ENCODE data around the gene TSFM. TPM values are rescaled to one million over a fixed set of nuclear protein-coding genes. Genes with fewer than 3 reads are reported as not detected.

TSFM gene
- 22.3 TPM for polyA plus RNA-seq (2013, experiment 1 of 2)
- 23.3 TPM for polyA plus RNA-seq (2013, experiment 2 of 2)

DNA sequence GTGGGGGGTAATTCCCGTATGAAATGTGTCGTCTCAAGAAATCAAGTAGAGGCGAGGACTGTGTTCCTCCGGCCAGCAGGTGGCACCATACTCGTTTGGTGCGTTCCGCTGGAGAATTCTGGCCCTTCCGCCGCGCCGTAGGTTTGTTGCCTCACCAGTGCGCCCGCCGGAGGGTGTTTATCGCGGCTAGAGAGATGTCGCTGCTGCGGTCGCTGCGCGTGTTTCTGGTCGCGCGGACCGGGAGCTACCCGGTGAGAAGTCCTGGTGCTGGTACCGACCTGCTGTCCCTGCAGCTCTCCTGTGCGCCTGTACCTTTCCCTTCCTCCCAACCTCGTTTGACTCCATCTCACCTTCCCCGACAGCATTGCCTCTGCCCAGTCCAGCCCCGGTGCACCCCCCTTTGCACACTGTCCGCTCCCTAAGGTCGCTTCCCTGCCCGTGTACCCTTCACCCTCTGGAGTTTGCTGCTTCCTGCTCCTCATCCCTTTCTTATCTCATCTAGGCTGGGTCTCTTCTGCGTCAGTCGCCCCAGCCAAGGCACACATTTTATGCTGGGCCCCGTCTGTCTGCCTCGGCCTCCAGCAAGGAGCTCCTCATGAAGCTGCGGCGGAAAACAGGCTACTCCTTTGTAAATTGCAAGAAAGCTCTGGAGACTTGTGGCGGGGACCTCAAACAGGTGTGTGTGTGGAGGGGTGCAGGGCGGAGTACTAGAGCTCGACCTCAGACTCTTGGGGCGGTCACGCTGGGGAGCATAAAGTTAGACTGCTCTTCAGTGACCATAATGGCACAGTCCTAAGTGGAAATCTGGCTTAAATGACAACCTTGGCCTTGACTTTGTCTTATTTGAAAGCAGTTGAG is at the start of gene TSFM:
TSS of gene TSFM (plus strand) at position 180 of the 858 bp plus-strand sequence. CDS start at position 195, 15 bp downstream.
- Histone ChIP-seq H3K36me3 (replicated peaks in 1 of 2; ENCODE audit: control insufficient read depth in 2 of 2, insufficient read depth in 2 of 2, low read length in 2 of 2) (peaks cover 12 to 52% of the 10 kb centered on the region in 2 donors), H3K79me1 (ENCODE audit: low read depth, low read length) (peaks cover 4% of the 10 kb centered on the region), H4K91ac (ENCODE audit: low read depth, low read length, poor library complexity) (no peak within 1 kb of the TSS), H3K4me3 (ENCODE audit: low read length in 2 of 2) (peak within 1 kb of the TSS; percentile 90 to 95), H3K9ac (ENCODE audit: low read depth, low read length, poor library complexity) (peak within 1 kb of the TSS; percentile 99), H3K27me3 (ENCODE audit: control insufficient read depth in 3 of 3, insufficient read depth in 3 of 3, low read depth in 1 of 3, low read length in 3 of 3) (no peaks in the 10 kb centered on the region), H2BK120ac (ENCODE audit: low read depth, low read length) (no peak within 1 kb of the TSS), H3K4me2 (ENCODE audit: insufficient read depth, low read length, poor library complexity, severe bottlenecking) (peak within 1 kb of the TSS; percentile 84), H2AK5ac (ENCODE audit: low read depth, low read length) (peak within 1 kb of the TSS; percentile 2), H3K23ac (ENCODE audit: low read depth, low read length, poor library complexity) (peak within 1 kb of the TSS; percentile 97), H3K9me3 (replicated peaks in 1 of 2; ENCODE audit: control insufficient read depth in 2 of 2, insufficient read depth in 1 of 2, low read depth in 1 of 2, low read length in 2 of 2) (no peaks in the 10 kb centered on the region), H3K18ac (ENCODE audit: low read length) (peak within 1 kb of the TSS; percentile 93), H3K4me1 (ENCODE audit: control insufficient read depth in 2 of 2, insufficient read depth in 1 of 2, low read depth in 1 of 2, low read length in 2 of 2) (peaks cover 3 to 6% of the 10 kb centered on the region in 2 donors), H2BK12ac (ENCODE audit: low read length) (peak within 1 kb of the TSS; percentile 18), H3K14ac (ENCODE audit: low read length) (peak within 1 kb of the TSS; percentile 79), H3K4ac (ENCODE audit: low read length) (no peak within 1 kb of the TSS), H4K8ac (ENCODE audit: low read depth, low read length) (no peak within 1 kb of the TSS), H3K27ac (replicated peaks; ENCODE audit: low read length) (no peak within 1 kb of the TSS), H2AFZ (ENCODE audit: low read length) (peak within 1 kb of the TSS; percentile 83), H2BK15ac (ENCODE audit: low read length) (no peak within 1 kb of the TSS), H2BK5ac (ENCODE audit: low read length) (peak within 1 kb of the TSS; percentile 0)
- DNase-seq (ENCODE audit: low spot score) = peak; percentile 93
- no CpG with 5 or more reads among the region's 45 CpGs for WGBS, 2 donors (ENCODE audit: extremely low coverage in 2 of 2, insufficient read length in 2 of 2, insufficient replicate concordance in 1 of 2)

DNA sequence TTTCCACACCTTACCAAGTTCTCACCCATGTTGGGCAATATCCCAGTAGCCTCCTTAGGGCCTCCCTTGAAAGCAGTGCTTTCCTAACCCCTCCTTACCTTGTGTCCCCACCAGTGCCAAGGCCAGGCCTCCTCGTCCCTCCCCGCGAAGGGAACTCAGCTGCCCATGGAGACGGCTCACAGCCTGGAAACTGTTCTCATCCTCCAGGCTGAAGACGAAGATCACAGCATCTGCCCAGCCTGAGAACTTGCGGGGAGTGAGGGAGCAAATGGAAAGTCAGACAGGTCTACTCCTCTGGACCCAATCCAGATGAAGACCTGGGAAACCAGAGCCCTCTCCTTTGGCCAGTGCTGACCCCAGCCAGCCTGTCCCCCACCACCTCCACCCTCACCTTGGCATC is 48.7 kb upstream of the TSFM start:
- Histone ChIP-seq H2AFZ (ENCODE audit: low read length) (no peak overlapping the region), H3K27ac (replicated peaks; ENCODE audit: low read length) (no peak overlapping the region), H3K23ac (ENCODE audit: low read depth, low read length, poor library complexity) (no peak overlapping the region), H4K91ac (ENCODE audit: low read depth, low read length, poor library complexity) (no peak overlapping the region), H2AK5ac (ENCODE audit: low read depth, low read length) (no peak overlapping the region), H3K4me2 (ENCODE audit: insufficient read depth, low read length, poor library complexity, severe bottlenecking) (no peak overlapping the region), H3K36me3 (replicated peaks in 1 of 2; ENCODE audit: control insufficient read depth in 2 of 2, insufficient read depth in 2 of 2, low read length in 2 of 2) (peaks cover 0 to 46% of the 10 kb centered on the region in 2 donors), H3K9me3 (replicated peaks in 1 of 2; ENCODE audit: control insufficient read depth in 2 of 2, insufficient read depth in 1 of 2, low read depth in 1 of 2, low read length in 2 of 2) (peaks cover 0 to 4% of the 10 kb centered on the region in 2 donors), H3K4me1 (ENCODE audit: control insufficient read depth in 2 of 2, insufficient read depth in 1 of 2, low read depth in 1 of 2, low read length in 2 of 2) (peaks cover 10 to 14% of the 10 kb centered on the region in 2 donors), H2BK12ac (ENCODE audit: low read length) (no peak overlapping the region), H3K18ac (ENCODE audit: low read length) (no peak overlapping the region), H3K9ac (ENCODE audit: low read depth, low read length, poor library complexity) (no peak overlapping the region), H3K4ac (ENCODE audit: low read length) (no peak overlapping the region), H3K27me3 (ENCODE audit: control insufficient read depth in 3 of 3, insufficient read depth in 3 of 3, low read depth in 1 of 3, low read length in 3 of 3) (peaks cover 3 to 91% (median 22%) of the 10 kb centered on the region in 3 experiments), H4K8ac (ENCODE audit: low read depth, low read length) (no peak overlapping the region), H2BK15ac (ENCODE audit: low read length) (no peak overlapping the region), H3K79me1 (ENCODE audit: low read depth, low read length) (no peaks in the 10 kb centered on the region), H2BK120ac (ENCODE audit: low read depth, low read length) (no peak overlapping the region), H2BK5ac (ENCODE audit: low read length) (no peak overlapping the region), H3K14ac (ENCODE audit: low read length) (no peak overlapping the region), H3K4me3 (ENCODE audit: low read length in 2 of 2) (no peak overlapping the region)
- DNase-seq (ENCODE audit: low spot score) = no peak
- no CpG with 5 or more reads among the region's 6 CpGs for WGBS, 2 donors (ENCODE audit: extremely low coverage in 2 of 2, insufficient read length in 2 of 2, insufficient replicate concordance in 1 of 2)

DNA sequence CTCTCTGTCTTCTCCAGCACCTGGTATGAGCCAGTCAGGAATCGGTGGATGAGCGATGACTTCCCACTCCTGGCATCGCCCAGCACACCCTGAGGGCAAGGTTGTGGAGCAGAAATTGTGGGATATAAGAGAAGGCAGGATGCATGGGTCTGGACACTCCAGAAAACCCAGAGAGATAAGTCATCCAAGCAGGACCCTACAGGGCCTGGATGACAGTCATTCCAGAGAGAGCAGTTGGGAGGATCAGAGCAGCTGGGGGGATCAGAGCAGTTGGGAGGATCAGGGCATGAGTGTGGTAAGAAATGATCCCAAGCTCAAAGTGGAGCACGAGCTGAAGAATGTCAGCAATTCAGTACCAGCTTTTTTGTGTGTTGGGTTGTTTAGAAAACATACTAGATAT is 48.0 kb upstream of the TSFM start:
- Histone ChIP-seq H3K18ac (ENCODE audit: low read length) (no peak overlapping the region), H3K23ac (ENCODE audit: low read depth, low read length, poor library complexity) (no peak overlapping the region), H3K9me3 (replicated peaks in 1 of 2; ENCODE audit: control insufficient read depth in 2 of 2, insufficient read depth in 1 of 2, low read depth in 1 of 2, low read length in 2 of 2) (peaks cover 0 to 4% of the 10 kb centered on the region in 2 donors), H2AK5ac (ENCODE audit: low read depth, low read length) (no peak overlapping the region), H3K27ac (replicated peaks; ENCODE audit: low read length) (no peak overlapping the region), H3K4me1 (ENCODE audit: control insufficient read depth in 2 of 2, insufficient read depth in 1 of 2, low read depth in 1 of 2, low read length in 2 of 2) (peaks cover 16 to 21% of the 10 kb centered on the region in 2 donors), H4K91ac (ENCODE audit: low read depth, low read length, poor library complexity) (no peak overlapping the region), H2BK5ac (ENCODE audit: low read length) (no peak overlapping the region), H3K4ac (ENCODE audit: low read length) (no peak overlapping the region), H3K4me2 (ENCODE audit: insufficient read depth, low read length, poor library complexity, severe bottlenecking) (no peak overlapping the region), H3K9ac (ENCODE audit: low read depth, low read length, poor library complexity) (no peak overlapping the region), H3K79me1 (ENCODE audit: low read depth, low read length) (no peaks in the 10 kb centered on the region), H3K4me3 (ENCODE audit: low read length in 2 of 2) (no peak overlapping the region), H2AFZ (ENCODE audit: low read length) (no peak overlapping the region), H3K27me3 (ENCODE audit: control insufficient read depth in 3 of 3, insufficient read depth in 3 of 3, low read depth in 1 of 3, low read length in 3 of 3) (peaks cover 3 to 92% (median 26%) of the 10 kb centered on the region in 3 experiments), H4K8ac (ENCODE audit: low read depth, low read length) (no peak overlapping the region), H2BK15ac (ENCODE audit: low read length) (no peak overlapping the region), H2BK120ac (ENCODE audit: low read depth, low read length) (no peak overlapping the region), H2BK12ac (ENCODE audit: low read length) (no peak overlapping the region), H3K36me3 (replicated peaks in 1 of 2; ENCODE audit: control insufficient read depth in 2 of 2, insufficient read depth in 2 of 2, low read length in 2 of 2) (peaks cover 0 to 42% of the 10 kb centered on the region in 2 donors), H3K14ac (ENCODE audit: low read length) (no peak overlapping the region)
- WGBS, 2 donors (ENCODE audit: extremely low coverage in 2 of 2, insufficient read length in 2 of 2, insufficient replicate concordance in 1 of 2) = no CpG with 5 or more reads among the region's 4 CpGs
- no peak for DNase-seq (ENCODE audit: low spot score)

DNA sequence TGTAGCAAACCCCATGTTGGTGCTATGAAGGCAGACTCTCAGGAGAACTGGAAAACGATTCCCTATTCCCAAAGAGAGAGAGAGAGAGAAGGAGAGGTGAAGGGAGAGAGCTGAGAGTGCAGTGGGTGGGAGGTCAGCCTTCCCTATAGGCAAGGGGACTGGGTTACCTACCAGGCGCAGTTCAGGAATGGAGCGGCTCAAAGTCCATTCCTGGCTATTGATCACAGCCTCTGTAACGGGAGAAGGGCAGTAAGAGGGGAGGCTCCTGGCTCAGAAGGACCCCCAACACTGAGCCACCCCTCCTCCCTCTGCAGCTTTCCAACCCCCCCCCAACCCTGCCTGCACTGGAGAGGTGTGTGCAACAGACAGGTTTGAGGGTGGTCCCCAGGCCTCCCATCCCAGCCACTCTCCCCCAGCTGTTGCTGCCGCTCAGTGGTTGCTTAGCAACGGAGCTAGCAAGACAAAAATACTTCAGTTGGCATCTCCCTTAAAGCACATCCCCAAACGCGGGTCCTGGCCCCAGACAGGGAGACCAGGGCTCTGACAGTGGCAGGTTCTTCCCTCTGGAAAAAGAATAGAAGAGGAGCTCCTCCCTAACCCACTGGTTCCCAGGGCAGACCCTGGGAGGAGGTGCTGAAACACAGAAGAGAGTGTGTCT is 47.3 kb upstream of the TSFM start:
- no CpG with 5 or more reads among the region's 8 CpGs for WGBS, 2 donors (ENCODE audit: extremely low coverage in 2 of 2, insufficient read length in 2 of 2, insufficient replicate concordance in 1 of 2)
- no peak overlapping the region for H3K4me2 ChIP-seq (ENCODE audit: insufficient read depth, low read length, poor library complexity, severe bottlenecking)
- peaks cover 0 to 35% of the 10 kb centered on the region in 2 donors for H3K36me3 ChIP-seq (replicated peaks in 1 of 2; ENCODE audit: control insufficient read depth in 2 of 2, insufficient read depth in 2 of 2, low read length in 2 of 2)
- no peak overlapping the region for H3K4ac ChIP-seq (ENCODE audit: low read length)
- peaks cover 0 to 4% of the 10 kb centered on the region in 2 donors for H3K9me3 ChIP-seq (replicated peaks in 1 of 2; ENCODE audit: control insufficient read depth in 2 of 2, insufficient read depth in 1 of 2, low read depth in 1 of 2, low read length in 2 of 2)
- H2BK5ac ChIP-seq (ENCODE audit: low read length) = no peak overlapping the region
- H3K9ac ChIP-seq (ENCODE audit: low read depth, low read length, poor library complexity) = no peak overlapping the region
- no peak overlapping the region for H4K8ac ChIP-seq (ENCODE audit: low read depth, low read length)
- no peak overlapping the region for H3K18ac ChIP-seq (ENCODE audit: low read length)
- peaks cover 3 to 92% (median 26%) of the 10 kb centered on the region in 3 experiments for H3K27me3 ChIP-seq (ENCODE audit: control insufficient read depth in 3 of 3, insufficient read depth in 3 of 3, low read depth in 1 of 3, low read length in 3 of 3)
- H3K4me3 ChIP-seq (ENCODE audit: low read length in 2 of 2) = peak overlapping the region in 1 of 2 donors; percentile 33
- H3K79me1 ChIP-seq (ENCODE audit: low read depth, low read length) = no peaks in the 10 kb centered on the region
- H3K27ac ChIP-seq (replicated peaks; ENCODE audit: low read length) = no peak overlapping the region
- peaks cover 18 to 25% of the 10 kb centered on the region in 2 donors for H3K4me1 ChIP-seq (ENCODE audit: control insufficient read depth in 2 of 2, insufficient read depth in 1 of 2, low read depth in 1 of 2, low read length in 2 of 2)
- no peak overlapping the region for H3K14ac ChIP-seq (ENCODE audit: low read length)
- H2BK120ac ChIP-seq (ENCODE audit: low read depth, low read length) = no peak overlapping the region
- no peak overlapping the region for H4K91ac ChIP-seq (ENCODE audit: low read depth, low read length, poor library complexity)
- H2BK12ac ChIP-seq (ENCODE audit: low read length) = no peak overlapping the region
- H3K23ac ChIP-seq (ENCODE audit: low read depth, low read length, poor library complexity) = no peak overlapping the region
- H2AK5ac ChIP-seq (ENCODE audit: low read depth, low read length) = no peak overlapping the region
- no peak overlapping the region for H2BK15ac ChIP-seq (ENCODE audit: low read length)
- H2AFZ ChIP-seq (ENCODE audit: low read length) = peak overlapping the region; percentile 92
- no peak for DNase-seq (ENCODE audit: low spot score)

Data from neuronal stem cell (in vitro differentiated cells).